GOT3 (cell line): Measurements from ENCODE around the gene TAL2.

Source experiments
- DNase-seq: peaks from one replicate; lab custom pipeline; 2025; ENCODE audit warnings: mixed read lengths; lab: John Stamatoyannopoulos, UW

TAL2 gene

DNA sequence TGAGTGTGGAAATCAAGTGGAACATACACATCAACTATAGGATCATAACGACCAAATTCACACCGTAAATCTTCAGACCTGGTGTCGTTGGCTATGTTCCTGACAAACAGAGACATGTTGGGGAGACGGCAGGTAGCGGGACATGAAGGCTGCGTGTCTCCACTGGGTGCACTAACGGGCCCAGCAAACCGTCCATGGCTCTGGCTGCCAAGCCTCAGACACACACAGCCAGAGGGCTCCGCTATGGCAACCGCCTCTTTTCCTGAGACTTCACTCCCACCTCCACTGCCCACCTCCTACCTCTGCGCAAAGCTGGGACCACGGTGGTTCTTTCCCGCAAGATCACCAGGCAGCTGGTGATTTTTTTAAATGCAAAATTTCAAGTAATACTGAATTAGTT lies 48.4 kb downstream of the TAL2 start:
- no peak for DNase-seq

DNA sequence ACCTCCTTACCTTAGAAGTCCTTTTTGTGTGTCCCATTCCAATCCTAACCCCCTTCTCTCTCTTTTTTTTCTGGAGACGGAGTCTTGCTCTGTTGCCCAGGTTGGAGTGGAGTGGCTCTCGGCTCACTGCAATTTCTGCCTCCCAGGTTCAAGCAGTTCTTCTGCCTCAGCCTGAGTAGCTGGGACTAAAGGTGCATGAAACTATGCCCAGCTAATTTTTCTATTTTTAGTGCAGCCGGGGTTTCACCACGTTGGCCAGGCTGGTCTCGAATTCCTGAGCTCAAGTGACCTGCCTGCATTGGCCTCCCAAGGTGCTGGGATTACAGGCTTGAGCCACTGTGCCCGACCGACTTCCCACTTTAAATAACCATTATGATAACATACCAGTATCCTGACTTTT lies 49.6 kb downstream of the TAL2 start:
- no peak for DNase-seq

DNA sequence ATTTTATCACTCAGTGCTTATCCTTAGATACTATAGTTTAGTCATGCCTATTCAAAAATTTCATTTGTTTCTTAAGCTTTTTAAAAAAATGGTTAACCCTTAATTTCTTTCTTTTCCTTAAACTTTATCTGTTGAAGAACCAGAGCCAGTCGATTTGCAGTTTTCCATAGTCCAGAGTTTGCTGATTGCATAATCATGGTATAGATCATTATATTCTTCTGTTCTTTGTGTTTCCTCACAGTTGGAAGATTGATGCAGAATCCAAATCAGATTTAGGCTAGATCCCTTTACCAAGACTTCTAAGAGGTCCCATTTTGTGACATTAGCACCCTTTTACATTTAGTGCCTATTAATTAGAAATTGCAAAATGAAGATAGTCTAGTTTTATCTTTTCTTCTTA lies 50.0 kb downstream of the TAL2 start:
- DNase-seq, result no peak
